DMS79 (cell line): ENCODE measurements around the gene SMYD3.
"Not testable (repeated sequence)": the region's sequence is repeated elsewhere in the genome, so short reads cannot be mapped to it uniquely, and the experiment has no call there.

Source experiments
- DNase-seq: peaks from one replicate; lab custom pipeline; 2025; lab: John Stamatoyannopoulos, UW

SMYD3 gene

GRCh38 chr1:245715291-245715701 lies 791.8 kb downstream of the SMYD3 start:
- DNase-seq: no peak

- not testable (repeated sequence) for DNase-seq
Measured at GRCh38 chr1:245714027-245714426, 793.1 kb downstream of the SMYD3 start.

GRCh38 chr1:245710961-245711903 lies 795.8 kb downstream of the SMYD3 start:
- no peak for DNase-seq

GRCh38 chr1:245707941-245708340 lies 799.1 kb downstream of the SMYD3 start:
- no peak for DNase-seq

- no peak for DNase-seq
Measured at GRCh38 chr1:245704765-245705164, 802.3 kb downstream of the SMYD3 start.

- DNase-seq: no peak
Measured at GRCh38 chr1:245704341-245704740, 802.7 kb downstream of the SMYD3 start.

- DNase-seq: no peak
Measured at GRCh38 chr1:245702346-245702745, 804.7 kb downstream of the SMYD3 start.

- DNase-seq: no peak
Measured at GRCh38 chr1:245701631-245702030, 805.4 kb downstream of the SMYD3 start.

- DNase-seq: no peak
Measured at GRCh38 chr1:245700631-245701030, 806.4 kb downstream of the SMYD3 start.
